Measurements from ENCODE around the gene C1orf185.

GRCh38 chr1:51120629-51121028 is 18.6 kb downstream of the C1orf185 start:
- TF ChIP-seq CTCF (IDR thresholded peaks at IDR 0.05): no peak
- no peak for TF ChIP-seq POLR2A (IDR thresholded peaks at IDR 0.05)
